Neural progenitor cell (in vitro differentiated cells): Measurements from ENCODE around the gene TFPI. TPM values are rescaled to one million over a fixed set of nuclear protein-coding genes. Genes with fewer than 3 reads are reported as not detected.
"Not testable (repeated sequence)": the region's sequence is repeated elsewhere in the genome, so short reads cannot be mapped to it uniquely, and the experiment has no call there.

Source experiments
- DNase-seq: peaks from one replicate; pipeline ENCODE4 v3.0.0-alpha.2; 2016; ENCODE audit warnings: low spot score
- H2AFZ ChIP-seq: fragments of 200-600 bp; sonication (generic); replicated peaks from 2 replicates; pipeline ENCODE4 v1.6.1; 2016; ENCODE audit warnings: antibody characterized with exemption
- H3F3A ChIP-seq: fragments of 200-600 bp; sonication (generic); 2 replicates; pipeline ENCODE4 v1.6.1; 2016; ENCODE audit warnings: antibody characterized with exemption, low read depth
- H3K27ac ChIP-seq: fragments of 200-600 bp; sonication (generic); 2 replicates; pipeline ENCODE4 v1.5.1; 2016; ENCODE audit warnings: mild to moderate bottlenecking
- H3K27me3 ChIP-seq: fragments of 200-600 bp; sonication (generic); 2 replicates; pipeline ENCODE4 v1.6.1; 2016; ENCODE audit warnings: mild to moderate bottlenecking, moderate library complexity
- H3K36me3 ChIP-seq: fragments of 200-600 bp; sonication (generic); 2 replicates; pipeline ENCODE4 v1.5.1; 2016
- H3K4me1 ChIP-seq: fragments of 200-600 bp; sonication (generic); 2 replicates; pipeline ENCODE4 v1.6.1; 2016; ENCODE audit warnings: mixed run types
- H3K4me2 ChIP-seq: fragments of 200-600 bp; sonication (generic); 2 replicates; pipeline ENCODE4 v1.6.1; 2016
- H3K4me3 ChIP-seq: fragments of 200-600 bp; sonication (generic); 2 replicates; pipeline ENCODE4 v1.5.1; 2016
- H3K79me2 ChIP-seq: fragments of 200-600 bp; sonication (generic); 2 replicates; pipeline ENCODE4 v1.6.1; 2016; ENCODE audit warnings: low read depth
- H3K9ac ChIP-seq: fragments of 200-600 bp; sonication (generic); 2 replicates; pipeline ENCODE4 v1.6.1; 2016
- H3K9me3 ChIP-seq: fragments of 200-600 bp; sonication (generic); 2 replicates; pipeline ENCODE4 v1.5.1; 2016; ENCODE audit warnings: low read depth
- H4K20me1 ChIP-seq: fragments of 200-600 bp; sonication (generic); 2 replicates; pipeline ENCODE4 v1.6.1; 2016; ENCODE audit warnings: low read depth
- H3K27ac Mint-ChIP-seq: 3 replicates; pipeline ENCODE4 v1.8.0; 2021; ENCODE audit warnings: mixed read lengths
- H3K27me3 Mint-ChIP-seq: 2 replicates; pipeline ENCODE4 v1.8.0; 2022; ENCODE audit warnings: low read depth, mild to moderate bottlenecking, inconsistent platforms, moderate library complexity, mixed read lengths; ENCODE audit not compliant: insufficient read depth
- H3K36me3 Mint-ChIP-seq: 3 replicates; pipeline ENCODE4 v1.8.0; 2021; ENCODE audit warnings: mixed read lengths
- H3K4me1 Mint-ChIP-seq: 3 replicates; pipeline ENCODE4 v1.8.0; 2021; ENCODE audit warnings: mixed read lengths
- H3K4me3 Mint-ChIP-seq: 3 replicates; pipeline ENCODE4 v1.8.0; 2021; ENCODE audit warnings: mild to moderate bottlenecking, moderate library complexity, mixed read lengths
- H3K9me3 Mint-ChIP-seq: 3 replicates; pipeline ENCODE4 v1.8.0; 2020; ENCODE audit warnings: mixed read lengths
- CTCF ChIP-seq: fragments of 200-600 bp; sonication (generic); IDR thresholded peaks from 2 replicates; pipeline ENCODE4 v1.5.1; 2017; ENCODE audit warnings: antibody characterized with exemption, mild to moderate bottlenecking
- EZH2 ChIP-seq: fragments of 200-600 bp; sonication (generic); IDR thresholded peaks from 2 replicates; pipeline ENCODE4 v1.6.1; 2017; ENCODE audit warnings: antibody characterized with exemption, mild to moderate bottlenecking, moderate library complexity
- EZH2phosphoT487 ChIP-seq: fragments of 200-600 bp; sonication (generic); IDR thresholded peaks from 2 replicates; pipeline ENCODE4 v1.6.1; 2017; ENCODE audit warnings: antibody characterized with exemption
- total RNA-seq: library from RNA; depleted of rRNA; stranded (reverse); fragments of >200 nt; gene quantifications from 2 replicates; pipeline ENCODE4 v1.2.3, GENCODE V29; 2015; ENCODE audit warnings: low replicate concordance

The TFPI gene
- total RNA-seq, 1 donor from 2014 or later: 16.6 TPM

GRCh38 chr2:187567126-187567525, 12.9 kb upstream of the TFPI start:
- no peak for TF ChIP-seq EZH2phosphoT487
- Histone ChIP-seq H3K27me3 (peaks cover 17% of the 10 kb centered on the region), H3K4me2 (no peak overlapping the region), H3F3A (no peaks in the 10 kb centered on the region), H3K79me2 (no peaks in the 10 kb centered on the region), H3K36me3 (no peaks in the 10 kb centered on the region), H3K27ac (no peak overlapping the region), H3K4me1 (peaks cover 12% of the 10 kb centered on the region), H4K20me1 (no peaks in the 10 kb centered on the region), H3K4me3 (no peak overlapping the region), H3K9ac (no peak overlapping the region), H2AFZ (no peak overlapping the region), H3K9me3 (no peaks in the 10 kb centered on the region)
- DNase-seq: no peak
- Mint-ChIP-seq H3K27me3 (peaks cover 6% of the 10 kb centered on the region), H3K4me3 (no peak overlapping the region), H3K4me1 (no peaks in the 10 kb centered on the region), H3K36me3 (peaks cover 3% of the 10 kb centered on the region), H3K27ac (no peak overlapping the region), H3K9me3 (no peaks in the 10 kb centered on the region)

GRCh38 chr2:187566712-187567111, 12.5 kb upstream of the TFPI start:
- no peak overlapping the region for H3K27ac Mint-ChIP-seq
- H3K4me1 ChIP-seq: peaks cover 12% of the 10 kb centered on the region
- no peaks in the 10 kb centered on the region for H4K20me1 ChIP-seq
- H3K9me3 Mint-ChIP-seq: no peaks in the 10 kb centered on the region
- no peak overlapping the region for H2AFZ ChIP-seq
- no peak overlapping the region for H3K4me3 ChIP-seq
- H3K27me3 Mint-ChIP-seq: peaks cover 3% of the 10 kb centered on the region
- H3K4me2 ChIP-seq: no peak overlapping the region
- no peaks in the 10 kb centered on the region for H3K9me3 ChIP-seq
- no peaks in the 10 kb centered on the region for H3K79me2 ChIP-seq
- DNase-seq: no peak
- H3K4me3 Mint-ChIP-seq: no peak overlapping the region
- no peaks in the 10 kb centered on the region for H3K36me3 ChIP-seq
- no peak overlapping the region for H3K27ac ChIP-seq
- H3K9ac ChIP-seq: no peak overlapping the region
- no peaks in the 10 kb centered on the region for H3K36me3 Mint-ChIP-seq
- no peaks in the 10 kb centered on the region for H3F3A ChIP-seq
- TF ChIP-seq EZH2 (no peak), EZH2phosphoT487 (no peak), CTCF (no peak)
- peaks cover 17% of the 10 kb centered on the region for H3K27me3 ChIP-seq
- no peaks in the 10 kb centered on the region for H3K4me1 Mint-ChIP-seq

- DNase-seq: no peak
- H3K4me1 Mint-ChIP-seq: no peaks in the 10 kb centered on the region
- H3K27me3 ChIP-seq: peaks cover 17% of the 10 kb centered on the region
- no peak overlapping the region for H3K4me2 ChIP-seq
- H3K27me3 Mint-ChIP-seq: peaks cover 3% of the 10 kb centered on the region
- no peaks in the 10 kb centered on the region for H3K79me2 ChIP-seq
- TF ChIP-seq EZH2 (no peak), EZH2phosphoT487 (no peak), CTCF (no peak)
- H3K27ac Mint-ChIP-seq: no peak overlapping the region
- H3F3A ChIP-seq: no peaks in the 10 kb centered on the region
- H3K9me3 Mint-ChIP-seq: no peaks in the 10 kb centered on the region
- peaks cover 12% of the 10 kb centered on the region for H3K4me1 ChIP-seq
- no peak overlapping the region for H3K9ac ChIP-seq
- no peak overlapping the region for H3K4me3 Mint-ChIP-seq
- no peak overlapping the region for H3K4me3 ChIP-seq
- H3K27ac ChIP-seq: no peak overlapping the region
- H3K36me3 ChIP-seq: no peaks in the 10 kb centered on the region
- H2AFZ ChIP-seq: no peak overlapping the region
- H4K20me1 ChIP-seq: no peaks in the 10 kb centered on the region
- H3K36me3 Mint-ChIP-seq: no peaks in the 10 kb centered on the region
- no peaks in the 10 kb centered on the region for H3K9me3 ChIP-seq
Measured at GRCh38 chr2:187566266-187566665, 12.0 kb upstream of the TFPI start.

- H3K4me2 ChIP-seq, DNase-seq: not testable (repeated sequence)
Measured at GRCh38 chr2:187565618-187566017, 11.4 kb upstream of the TFPI start.

GRCh38 chr2:187556493-187556892, 2.3 kb upstream of the TFPI start:
- Mint-ChIP-seq H3K4me1 (peaks cover 13% of the 10 kb centered on the region), H3K9me3 (peaks cover 14% of the 10 kb centered on the region)
- not testable (repeated sequence) for H3K4me3 ChIP-seq, H3K79me2 ChIP-seq, H3K4me3 Mint-ChIP-seq, H3K4me2 ChIP-seq, H3K36me3 ChIP-seq, H4K20me1 ChIP-seq, H3K27ac ChIP-seq, H3K27me3 ChIP-seq, H3K36me3 Mint-ChIP-seq, H3K27ac Mint-ChIP-seq, H3K9ac ChIP-seq, DNase-seq, H3K27me3 Mint-ChIP-seq, H2AFZ ChIP-seq, H3F3A ChIP-seq, H3K9me3 ChIP-seq
- H3K4me1 ChIP-seq: peaks cover 12% of the 10 kb centered on the region

More at GRCh38 chr2:187565618-187566017, 11.4 kb upstream of the TFPI start:
- H3K79me2 ChIP-seq, H3K9ac ChIP-seq, H3K36me3 Mint-ChIP-seq, H3K27ac ChIP-seq, H3K27ac Mint-ChIP-seq, H3K9me3 ChIP-seq, H3K4me3 Mint-ChIP-seq, H3K27me3 Mint-ChIP-seq, H3K36me3 ChIP-seq, H3F3A ChIP-seq, H3K9me3 Mint-ChIP-seq, H3K4me1 Mint-ChIP-seq, H4K20me1 ChIP-seq, H3K4me3 ChIP-seq: not testable (repeated sequence)
- Histone ChIP-seq H3K27me3 (peaks cover 17% of the 10 kb centered on the region), H2AFZ (peak overlapping the region; percentile 68), H3K4me1 (peaks cover 12% of the 10 kb centered on the region)
